Stimulated activated CD8-positive, alpha-beta memory T cell treated with anti-CD3 and anti-CD28 coated beads, Interleukin-7, amount 100 ng/mL, for 48 hours (primary cell): ENCODE measurements around the gene MYH10.

Source experiments
- DNase-seq, 2 donors: peaks; one replicate each; pipeline ENCODE4 v3.0.0-alpha.2; 2020; ENCODE audit warnings: low read depth in 1 of 2; ENCODE audit errors: extremely low read depth in 1 of 2

The MYH10 gene

GRCh38 chr17:8499614-8500013 lies 130.9 kb downstream of the MYH10 start:
- DNase-seq: no peak

GRCh38 chr17:8499171-8499570 lies 131.4 kb downstream of the MYH10 start:
- no peak for DNase-seq

- no peak for DNase-seq
Measured at GRCh38 chr17:8496081-8496480, 134.4 kb downstream of the MYH10 start.

DNA sequence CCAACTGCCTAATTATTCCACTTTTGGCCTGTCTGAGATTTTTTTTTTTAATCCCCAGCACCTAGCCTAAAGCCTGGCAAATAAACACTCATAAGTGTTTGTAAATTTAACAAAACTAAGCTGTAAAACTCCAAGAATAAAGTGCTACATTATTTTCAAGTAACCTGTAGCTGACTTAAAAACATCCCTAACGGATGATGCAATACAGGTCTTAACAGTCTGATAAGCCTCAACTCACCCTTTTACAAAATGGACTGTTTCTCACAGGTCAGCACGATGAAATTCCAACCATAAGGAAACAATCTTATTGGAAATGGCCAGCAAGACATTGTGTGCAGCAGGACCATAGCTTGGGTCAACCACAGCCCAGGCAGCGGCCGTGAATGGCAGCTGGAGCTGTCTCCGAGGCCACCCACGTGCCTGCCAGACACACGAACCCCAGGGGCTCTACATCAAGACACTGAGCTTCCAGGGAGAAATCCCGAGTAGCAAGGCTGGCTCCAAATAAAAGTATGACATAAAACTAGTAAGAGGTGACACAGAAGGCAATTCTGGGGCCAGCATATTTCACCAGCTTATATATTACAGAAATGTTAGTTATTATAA lies 135.9 kb downstream of the MYH10 start:
- no peak for DNase-seq

DNA sequence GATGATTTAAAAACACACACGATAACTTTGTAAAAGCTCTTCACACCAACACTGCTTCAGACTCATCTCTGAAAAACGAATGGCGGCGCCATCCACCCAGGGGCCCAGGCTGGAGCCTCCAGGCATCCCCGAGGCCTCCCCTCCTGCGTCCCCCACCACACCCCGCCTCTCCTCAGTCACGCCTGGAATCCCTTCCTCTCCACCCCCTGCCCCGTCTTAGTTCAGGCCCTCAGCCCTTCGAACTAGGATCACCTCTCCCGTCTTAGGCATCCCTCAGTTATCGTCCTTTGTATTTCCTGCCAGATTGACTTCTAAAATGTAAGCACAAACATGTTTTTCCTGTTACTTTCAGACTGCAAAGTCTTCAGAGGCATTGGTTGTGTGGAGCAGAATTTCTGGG lies 136.5 kb downstream of the MYH10 start:
- no peak for DNase-seq

GRCh38 chr17:8492121-8492520 lies 138.4 kb downstream of the MYH10 start:
- DNase-seq: no peak

DNA sequence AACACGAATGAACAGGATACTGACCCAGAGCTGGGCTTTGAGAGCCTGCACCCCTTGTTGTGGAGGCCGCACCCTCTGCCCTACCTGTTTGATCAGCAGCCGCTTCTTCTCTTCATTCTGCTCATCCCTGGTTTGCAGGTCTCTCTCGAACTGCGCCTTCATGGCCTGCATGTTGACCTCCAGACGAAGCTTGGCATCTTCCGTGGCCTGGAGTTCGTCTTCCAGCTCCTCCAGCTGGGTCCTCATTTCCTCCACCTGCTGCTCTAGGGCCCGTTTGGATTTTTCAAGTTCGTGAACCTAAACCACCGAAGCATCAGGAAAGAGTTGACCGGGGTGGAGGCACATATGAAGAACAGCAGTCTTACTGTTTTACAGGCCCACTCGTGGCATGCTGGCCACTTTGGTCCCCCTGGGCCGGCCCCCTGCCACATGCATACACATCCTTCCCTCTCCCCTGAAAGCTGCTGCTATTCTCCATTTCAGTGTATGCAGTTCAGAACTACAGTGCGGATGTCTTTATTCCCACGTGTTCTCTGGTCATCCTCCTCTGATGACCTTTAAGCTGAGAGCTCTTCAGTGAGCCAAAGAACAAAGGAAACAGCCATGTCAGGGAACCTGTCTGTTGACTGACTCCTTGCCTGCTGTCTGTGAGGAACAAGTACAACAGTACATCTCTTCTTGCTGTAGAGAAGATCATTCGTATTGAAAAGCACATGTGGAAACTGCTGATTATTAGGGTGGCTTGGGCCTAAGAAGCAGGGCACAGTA lies 140.1 kb downstream of the MYH10 start:
- no peak for DNase-seq

DNA sequence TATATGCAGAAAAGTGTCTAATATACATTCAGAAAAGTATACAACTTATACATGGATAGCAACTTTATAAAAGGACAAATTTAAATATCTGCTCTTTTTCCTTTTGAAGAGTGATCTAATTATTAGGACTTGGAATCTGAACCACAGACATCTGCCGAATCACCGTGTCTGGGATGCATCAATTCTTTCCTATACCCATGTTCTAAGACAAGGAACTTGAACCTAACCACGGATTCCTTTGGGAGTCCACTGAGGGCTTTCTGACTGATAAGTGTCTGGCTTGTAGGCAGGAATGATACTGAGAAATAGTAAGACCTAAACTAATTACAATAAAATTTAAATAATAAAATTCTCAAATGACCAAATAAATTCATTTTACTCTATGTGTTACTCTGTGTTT lies 140.7 kb downstream of the MYH10 start:
- DNase-seq: no peak

GRCh38 chr17:8488901-8489300 lies 141.6 kb downstream of the MYH10 start:
- no peak for DNase-seq

DNA sequence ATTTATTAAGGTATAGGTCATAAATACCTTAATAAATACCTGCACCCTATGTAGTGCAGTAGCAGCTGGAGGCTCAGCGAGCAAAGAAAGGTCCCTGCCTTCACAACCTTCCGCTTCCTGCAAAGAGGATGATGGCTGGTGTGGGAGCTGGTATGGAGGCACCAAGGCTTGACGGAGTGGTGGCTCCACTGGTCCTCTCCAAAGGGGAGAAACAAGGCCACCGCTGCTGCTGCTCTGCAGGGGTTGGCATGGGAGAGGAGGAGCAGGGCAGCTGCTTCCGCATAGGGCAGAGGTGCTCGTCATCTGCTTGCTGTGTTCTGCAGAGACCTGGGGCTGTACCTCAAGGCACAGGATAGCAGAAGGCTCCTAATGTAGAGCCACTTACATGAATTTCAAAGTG lies 142.0 kb downstream of the MYH10 start:
- no peak for DNase-seq

DNA sequence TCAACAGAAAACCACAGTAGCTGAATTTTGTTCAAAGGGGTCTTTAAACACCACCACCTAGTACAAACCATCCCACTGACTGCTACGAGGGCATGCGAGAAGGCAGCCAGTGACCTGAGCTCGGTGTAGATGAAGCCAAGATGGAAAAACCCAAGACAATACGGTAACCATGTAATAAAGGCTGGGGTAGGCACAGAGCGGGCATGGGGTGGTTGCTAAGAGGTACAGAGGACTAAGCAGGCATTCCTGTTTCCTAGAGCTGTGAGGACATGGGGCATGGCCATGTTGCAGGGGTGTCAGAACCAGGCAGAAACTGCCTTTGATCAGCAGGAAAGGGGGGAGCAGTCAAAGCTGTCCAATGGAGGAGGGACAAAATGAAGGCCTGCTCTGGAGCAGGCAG lies 142.8 kb downstream of the MYH10 start:
- no peak for DNase-seq

GRCh38 chr17:8487130-8487645 lies 143.3 kb downstream of the MYH10 start:
- no peak for DNase-seq

DNA sequence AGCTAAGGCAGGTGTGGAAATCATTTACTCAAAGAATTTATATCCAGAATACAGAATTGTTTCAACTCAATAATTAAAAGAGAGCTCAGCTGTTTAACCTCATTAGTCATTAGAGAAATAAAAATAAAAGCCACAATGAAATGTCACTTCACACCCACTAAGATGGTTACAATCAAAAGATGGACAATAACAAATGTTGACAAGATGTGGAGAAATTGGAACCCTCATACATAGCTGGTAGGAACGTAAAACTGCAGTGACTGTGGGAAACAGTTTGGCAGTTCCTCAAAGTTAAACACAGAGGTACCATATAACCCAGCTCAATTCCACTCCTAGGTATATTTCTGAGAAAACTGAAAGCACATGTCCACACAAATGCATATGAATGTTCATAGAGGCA lies 145.0 kb downstream of the MYH10 start:
- DNase-seq: no peak

DNA sequence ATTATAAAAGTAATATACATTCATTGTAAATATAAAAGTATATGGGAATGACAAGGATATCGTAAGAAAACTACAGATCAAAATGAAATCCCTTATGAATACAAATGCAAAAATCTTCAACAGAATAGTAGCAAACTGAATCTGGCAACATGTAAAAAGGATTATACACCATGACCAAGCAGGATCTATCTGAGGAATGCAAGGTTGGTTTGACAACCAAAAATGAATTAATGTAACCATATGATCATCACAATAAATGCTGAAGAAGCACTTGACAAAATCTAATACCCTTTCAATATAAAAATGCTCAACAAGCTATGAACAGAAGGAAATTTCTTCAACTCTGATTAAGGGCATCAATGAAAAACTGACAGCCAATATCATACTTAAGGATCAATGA lies 146.1 kb downstream of the MYH10 start:
- no peak for DNase-seq

DNA sequence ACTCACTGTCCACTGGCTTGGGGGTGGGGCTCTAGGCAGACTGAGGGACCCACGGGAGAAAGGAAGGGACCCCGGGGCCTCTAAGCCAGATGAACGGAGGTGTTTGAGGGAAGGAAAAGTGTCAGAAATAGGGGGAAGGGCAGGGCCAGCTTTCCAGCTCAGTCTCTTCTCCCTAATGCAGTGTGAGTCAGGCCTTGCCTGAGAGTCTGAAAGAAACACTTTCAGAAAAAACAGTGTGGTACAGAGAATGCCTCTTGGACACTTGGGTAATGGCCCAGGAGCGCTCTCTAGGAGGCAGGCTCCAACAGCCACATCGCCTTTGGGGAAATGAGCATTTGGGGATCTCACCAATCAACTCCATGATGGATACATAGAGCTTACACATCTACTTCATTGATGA lies 148.0 kb downstream of the MYH10 start:
- DNase-seq: no peak

- DNase-seq: no peak
Measured at GRCh38 chr17:8481703-8482102, 148.8 kb downstream of the MYH10 start.

- peak in 1 of 2 donors; percentile 3 for DNase-seq
Measured at GRCh38 chr17:8481089-8481488, 149.4 kb downstream of the MYH10 start.

- no peak for DNase-seq
Measured at GRCh38 chr17:8480011-8480976, 150.2 kb downstream of the MYH10 start.

GRCh38 chr17:8479431-8479947 lies 151.0 kb downstream of the MYH10 start:
- DNase-seq: no peak

DNA sequence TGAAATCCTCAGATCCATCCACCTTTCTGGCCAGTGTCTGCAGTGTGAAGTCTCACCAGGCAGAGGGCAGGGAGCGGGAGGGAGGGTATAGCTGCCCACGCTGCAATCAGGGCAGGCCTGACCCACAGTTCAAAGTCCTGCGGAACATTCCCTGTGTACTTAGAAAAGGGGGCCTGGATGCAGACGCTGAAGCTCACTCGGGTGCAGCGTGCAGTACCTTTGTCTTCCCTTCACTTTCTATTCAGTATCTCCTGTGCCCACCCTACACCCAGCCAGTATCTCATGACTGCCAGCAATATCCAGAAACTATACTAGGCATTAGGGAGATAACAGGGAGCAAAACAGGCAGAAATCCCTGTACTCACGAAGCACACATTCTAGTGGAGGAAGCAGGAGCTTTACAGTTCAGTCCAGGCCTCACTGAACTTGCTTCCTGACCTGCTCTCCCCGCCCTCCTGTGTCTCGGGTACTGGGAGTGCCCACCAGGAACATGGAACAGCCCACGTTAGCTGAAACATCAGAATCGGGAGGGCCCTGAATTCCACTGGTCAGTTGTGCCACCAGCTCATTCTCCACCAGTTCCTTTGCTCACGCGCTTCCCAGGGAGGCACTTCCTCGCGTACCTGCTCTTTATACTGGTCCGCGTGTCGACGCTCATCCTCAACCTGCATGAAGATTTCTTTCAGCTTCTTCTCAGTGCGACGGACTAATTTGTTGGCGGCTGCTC lies 152.6 kb downstream of the MYH10 start:
- no peak for DNase-seq
